Keratinocyte (primary cell): Measurements from ENCODE around the gene DSCAML1. TPM values are rescaled to one million over a fixed set of nuclear protein-coding genes. Genes with fewer than 3 reads are reported as not detected.

ENCODE experiments used
- DNase-seq: peaks from one replicate; pipeline ENCODE4 v3.0.0-alpha.2; 2011; ENCODE audit warnings: low read depth, missing footprints, low spot score
- FAIRE-seq: peaks from 2 replicates; lab custom pipeline; 2011; peaks lifted over from hg19 to GRCh38; lab: Jason Lieb, UNC
- H2AFZ ChIP-seq: 2 replicates; pipeline ENCODE4 v1.6.0; 2012; ENCODE audit warnings: low read length, control low read depth, inconsistent platforms; ENCODE audit not compliant: control insufficient read depth
- H3K27ac ChIP-seq: 2 replicates; pipeline ENCODE4 v1.5.1; 2011; ENCODE audit warnings: low read length; ENCODE audit not compliant: control insufficient read depth, insufficient read depth
- H3K27me3 ChIP-seq: 3 replicates; pipeline ENCODE4 v1.6.0; 2011; ENCODE audit warnings: low read length; ENCODE audit not compliant: control insufficient read depth, insufficient read depth; ENCODE audit errors: extremely low read depth
- H3K36me3 ChIP-seq, 2 experiments: 2 replicates in 1 of 2; 3 replicates in 1 of 2; pipeline ENCODE4 v1.5.1; 2011; ENCODE audit warnings: low read length in 2 of 2, mild to moderate bottlenecking in 1 of 2; ENCODE audit not compliant: control insufficient read depth in 2 of 2, insufficient read depth in 2 of 2; ENCODE audit errors: extremely low read depth in 1 of 2
- H3K4me1 ChIP-seq: 3 replicates; pipeline ENCODE4 v1.5.1; 2011; ENCODE audit warnings: low read length; ENCODE audit not compliant: control insufficient read depth, insufficient read depth; ENCODE audit errors: extremely low read depth
- H3K4me2 ChIP-seq: 3 replicates; pipeline ENCODE4 v1.6.0; 2011; ENCODE audit warnings: low read depth, low read length; ENCODE audit not compliant: control insufficient read depth, insufficient read depth; ENCODE audit errors: extremely low read depth
- H3K4me3 ChIP-seq, 3 experiments: fragments of 200-600 bp in 1 of 3; sonication (generic) in 1 of 3; 2 replicates in 2 of 3; 3 replicates in 1 of 3; pipeline ENCODE4 v1.5.1; 2011 to 2016; ENCODE audit warnings: low read length in 3 of 3, mild to moderate bottlenecking in 3 of 3, control low read depth in 2 of 3, inconsistent platforms in 1 of 3, low read depth in 1 of 3, mixed read lengths in 1 of 3, mixed run types in 1 of 3, moderate library complexity in 1 of 3; ENCODE audit not compliant: control insufficient read depth in 2 of 3, insufficient read depth in 2 of 3; ENCODE audit errors: extremely low read depth in 1 of 3
- H3K79me2 ChIP-seq: 2 replicates; pipeline ENCODE4 v1.6.0; 2012; ENCODE audit warnings: low read length; ENCODE audit not compliant: control insufficient read depth, insufficient read depth
- H3K9ac ChIP-seq: 3 replicates; pipeline ENCODE4 v1.6.0; 2011; ENCODE audit warnings: low read length; ENCODE audit not compliant: control insufficient read depth, insufficient read depth; ENCODE audit errors: extremely low read depth
- H3K9me1 ChIP-seq: 3 replicates; pipeline ENCODE4 v1.6.0; 2011; ENCODE audit warnings: low read length; ENCODE audit not compliant: control insufficient read depth, insufficient read depth; ENCODE audit errors: extremely low read depth
- H3K9me3 ChIP-seq: 2 replicates; pipeline ENCODE4 v1.5.1; 2012; ENCODE audit warnings: low read depth, low read length; ENCODE audit not compliant: control insufficient read depth
- H4K20me1 ChIP-seq: 3 replicates; pipeline ENCODE4 v1.6.0; 2011; ENCODE audit warnings: low read length; ENCODE audit not compliant: control insufficient read depth, insufficient read depth; ENCODE audit errors: extremely low read depth
- CTCF ChIP-seq, 3 experiments: IDR thresholded peaks in 1 of 3; conservative IDR thresholded peaks in 1 of 3; optimal IDR thresholded peaks in 1 of 3; 2 replicates in 2 of 3; 3 replicates in 1 of 3; pipeline versions ENCODE3 to v1.5.1; 2011; ENCODE audit warnings: low read length in 3 of 3, mild to moderate bottlenecking in 3 of 3, moderate library complexity in 2 of 3, control low read depth in 1 of 3, inconsistent platforms in 1 of 3; ENCODE audit not compliant: insufficient read depth in 2 of 3; ENCODE audit errors: extremely low read depth in 1 of 3
- EZH2 ChIP-seq: IDR thresholded peaks from one replicate; pipeline ENCODE4 v1.6.1; 2012; ENCODE audit warnings: inconsistent platforms, mild to moderate bottlenecking, low read length, moderate library complexity
- dilution Hi-C: fragments of 300-500 bp; cut with MboI; formaldehyde crosslinking; loops from one replicate; pipeline ENCODE4 v1.7.0; 2020; ENCODE audit warnings: low sequenced_read_pairs; ENCODE audit not compliant: extremely low pct_ligation_motif_present
- polyA plus RNA-seq, 5 experiments: library from polyadenylated mRNA; depleted of rRNA in 3 of 5; stranded (reverse) in 3 of 5; stranded (forward) in 1 of 5; unstranded in 1 of 5; fragments of >200 nt; gene quantifications; 1 replicate in 1 of 5; 2 replicates in 3 of 5; 3 replicates in 1 of 5; pipeline versions ENCODE4 v1.2.1 to v1.2.3, GENCODE V29; 2011 to 2012; ENCODE audit warnings: missing spikeins in 2 of 5, low read depth in 1 of 5, low replicate concordance in 1 of 5

DSCAML1 gene
- polyA plus RNA-seq, 1 donor (not counting 4 experiments of a cell fraction or from before 2014, with no cell fraction given): not detected

DNA sequence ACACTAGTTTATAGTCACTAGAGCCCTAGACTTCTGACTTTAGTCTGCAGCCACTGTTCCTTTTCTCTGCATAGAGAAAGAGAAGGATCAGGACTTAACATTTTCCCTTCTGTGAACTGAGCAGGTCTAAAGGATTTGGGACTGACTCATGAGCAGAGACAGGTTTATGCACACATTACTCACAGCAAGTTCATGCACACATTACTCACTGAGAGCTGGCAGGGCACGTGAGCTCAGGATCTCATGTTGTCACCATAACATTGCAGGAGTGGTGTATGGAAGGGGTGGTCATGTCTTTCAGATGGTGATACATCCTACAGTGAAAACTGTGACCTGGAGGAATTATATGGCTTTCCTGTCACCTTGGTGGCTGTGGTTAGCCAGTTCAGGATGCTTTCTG is 413.0 kb downstream of the DSCAML1 start:
- Histone ChIP-seq H3K4me3 (no peak overlapping the region), H3K9ac (no peak overlapping the region), H3K4me1 (peaks cover 20% of the 10 kb centered on the region), H3K27me3 (no peaks in the 10 kb centered on the region), H3K36me3 (peaks cover 21 to 22% of the 10 kb centered on the region in 2 experiments), H2AFZ (no peak overlapping the region), H3K9me3 (no peaks in the 10 kb centered on the region), H3K27ac (peak overlapping the region; percentile 22), H3K79me2 (no peaks in the 10 kb centered on the region), H3K9me1 (no peaks in the 10 kb centered on the region), H3K4me2 (no peak overlapping the region), H4K20me1 (no peaks in the 10 kb centered on the region)
- dilution Hi-C loops: no loop called here
- DNase-seq: peak; percentile 59
- FAIRE-seq: peak; percentile 97
- TF ChIP-seq CTCF (optimal IDR thresholded peaks at IDR 0.05 in 1 of 3, IDR thresholded peaks at IDR 0.05 in 1 of 3, conservative IDR thresholded peaks at IDR 0.05 in 1 of 3; ENCODE audit: extremely low read depth in 1 of 3, insufficient read depth in 2 of 3, low read length in 3 of 3): no peak
- TF ChIP-seq EZH2: no peak

DNA sequence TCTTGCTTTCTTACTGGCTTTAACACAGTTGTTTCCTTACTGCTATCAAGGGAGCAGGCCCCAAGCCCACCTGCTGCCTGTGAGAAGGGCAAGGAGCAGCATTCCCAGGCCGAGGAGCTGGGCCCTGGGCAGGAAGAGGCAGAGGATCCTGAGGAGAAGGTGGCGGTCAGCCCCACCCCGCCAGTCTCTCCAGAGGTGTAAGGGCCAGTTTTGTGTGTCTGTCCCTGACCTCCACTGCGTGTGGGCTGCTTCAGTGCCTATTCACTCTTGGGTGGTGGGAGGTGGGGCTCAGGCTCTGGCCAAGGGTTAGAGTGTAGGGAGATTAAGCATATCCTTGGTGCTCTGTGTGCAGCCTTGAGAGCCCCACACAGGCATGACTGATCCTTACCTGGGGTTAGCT is 414.3 kb downstream of the DSCAML1 start:
- TF ChIP-seq EZH2: no peak
- TF ChIP-seq CTCF (optimal IDR thresholded peaks at IDR 0.05 in 1 of 3, IDR thresholded peaks at IDR 0.05 in 1 of 3, conservative IDR thresholded peaks at IDR 0.05 in 1 of 3; ENCODE audit: extremely low read depth in 1 of 3, insufficient read depth in 2 of 3, low read length in 3 of 3): no peak
- Histone ChIP-seq H3K9me1 (no peaks in the 10 kb centered on the region), H3K36me3 (peaks cover 22 to 24% of the 10 kb centered on the region in 2 experiments), H3K9ac (no peak overlapping the region), H3K4me2 (no peak overlapping the region), H3K9me3 (no peaks in the 10 kb centered on the region), H3K27me3 (no peaks in the 10 kb centered on the region), H3K4me1 (peaks cover 23% of the 10 kb centered on the region), H3K79me2 (no peaks in the 10 kb centered on the region), H4K20me1 (no peaks in the 10 kb centered on the region), H3K4me3 (no peak overlapping the region), H2AFZ (no peak overlapping the region), H3K27ac (no peak overlapping the region)
- dilution Hi-C loops: no loop called here
- DNase-seq: no peak
- FAIRE-seq: no peak
